Embryonic facial prominence (tissue), 1 donor: ENCODE measurements around the gene DDR2.
A peak's percentile ranks its signal among the peaks of the same experiment; 100 is the strongest.
"Not testable (repeated sequence)": the region's sequence is repeated elsewhere in the genome, so short reads cannot be mapped to it uniquely, and the experiment has no call there.

Source experiments
- DNase-seq: peaks from one replicate; pipeline ENCODE4 v3.0.0-alpha.2; 2016; ENCODE audit errors: extremely low spot score

Gene DDR2

GRCh38 chr1:162632217-162632666, at the start of gene DDR2:
Gene DDR2, plus strand, starts transcription at chr1:162632464. Its CDS starts 86,600 bp downstream, at chr1:162719064.
- peak; percentile 87 for DNase-seq

- DNase-seq, result not testable (repeated sequence)
Measured at GRCh38 chr1:162582901-162583300, 49.4 kb upstream of the DDR2 start.

GRCh38 chr1:162585101-162585500, 47.2 kb upstream of the DDR2 start:
- not testable (repeated sequence) for DNase-seq

GRCh38 chr1:162587347-162587746, 44.9 kb upstream of the DDR2 start:
- no peak for DNase-seq

- no peak for DNase-seq
Measured at GRCh38 chr1:162587761-162588260, 44.5 kb upstream of the DDR2 start.

GRCh38 chr1:162590101-162590500, 42.2 kb upstream of the DDR2 start:
- no peak for DNase-seq

- no peak for DNase-seq
Measured at GRCh38 chr1:162590686-162591085, 41.6 kb upstream of the DDR2 start.

GRCh38 chr1:162596514-162597170, 35.6 kb upstream of the DDR2 start:
- no peak for DNase-seq

- DNase-seq, result no peak
Measured at GRCh38 chr1:162599451-162599850, 32.8 kb upstream of the DDR2 start.

GRCh38 chr1:162603117-162603516, 29.1 kb upstream of the DDR2 start:
- not testable (repeated sequence) for DNase-seq

- no peak for DNase-seq
Measured at GRCh38 chr1:162605225-162605927, 26.9 kb upstream of the DDR2 start.

GRCh38 chr1:162609306-162609705, 23.0 kb upstream of the DDR2 start:
- DNase-seq, result no peak

GRCh38 chr1:162612606-162613400, 19.5 kb upstream of the DDR2 start:
- no peak for DNase-seq

GRCh38 chr1:162616848-162617247, 15.4 kb upstream of the DDR2 start:
- DNase-seq, result no peak

GRCh38 chr1:162617513-162617912, 14.8 kb upstream of the DDR2 start:
- DNase-seq, result no peak

- no peak for DNase-seq
Measured at GRCh38 chr1:162619076-162619475, 13.2 kb upstream of the DDR2 start.

- no peak for DNase-seq
Measured at GRCh38 chr1:162621256-162621655, 11.0 kb upstream of the DDR2 start.

- DNase-seq, result no peak
Measured at GRCh38 chr1:162625679-162626078, 6.6 kb upstream of the DDR2 start.

- DNase-seq, result no peak
Measured at GRCh38 chr1:162626094-162626493, 6.2 kb upstream of the DDR2 start.

- no peak for DNase-seq
Measured at GRCh38 chr1:162626761-162627160, 5.5 kb upstream of the DDR2 start.

GRCh38 chr1:162627662-162628296, 4.5 kb upstream of the DDR2 start:
- DNase-seq, result no peak
